A549 (cell line): ENCODE results near the gene TUBD1. TPM values are rescaled to one million over a fixed set of nuclear protein-coding genes. Genes with fewer than 3 reads are reported as not detected.

Experiments used
- BHLHE40 ChIP-seq: IDR thresholded peaks from 2 replicates; pipeline ENCODE4 v1.6.1; 2012; ENCODE audit warnings: low read depth, low read length, inconsistent platforms
- CBX8 ChIP-seq: fragments of 200-600 bp; sonication (generic); IDR thresholded peaks from 2 replicates; pipeline ENCODE4 v1.6.1; 2016
- CEBPB ChIP-seq, 2 experiments: fragments of >200 bp in 1 of 2; sonication (Bioruptor Twin) in 1 of 2; formaldehyde crosslinking in 1 of 2; IDR thresholded peaks; 2 replicates each; pipeline ENCODE4 v1.6.1; 2012 to 2016
- CHD2 ChIP-seq: fragments of 150-350 bp; IDR thresholded peaks from 2 replicates; pipeline ENCODE4 v1.6.1; 2014; ENCODE audit warnings: low read length; ENCODE audit not compliant: partially characterized antibody
- CHD4 ChIP-seq: fragments of 200-600 bp; sonication (generic); IDR thresholded peaks from 2 replicates; pipeline ENCODE4 v1.6.1; 2016; ENCODE audit warnings: antibody characterized with exemption, mild to moderate bottlenecking, borderline replicate concordance
- EHF ChIP-seq: fragments of 250-450 bp; sonication (Bioruptor Pico); IDR thresholded peaks from 2 replicates; pipeline ENCODE4 v1.5.0; 2020; ENCODE audit warnings: mild to moderate bottlenecking
- EHMT2 ChIP-seq: fragments of 200-600 bp; sonication (generic); IDR thresholded peaks from 2 replicates; pipeline ENCODE4 v1.6.1; 2016; ENCODE audit warnings: antibody characterized with exemption, low read depth, mild to moderate bottlenecking, moderate library complexity
- EP300 ChIP-seq, 2 experiments: fragments of >200 bp; sonication (Bioruptor Twin); formaldehyde crosslinking; IDR thresholded peaks; 2 replicates in 1 of 2; 3 replicates in 1 of 2; pipeline ENCODE4 v1.6.1; 2016 to 2017
- ESRRA ChIP-seq: fragments of 150-350 bp; IDR thresholded peaks from 2 replicates; pipeline ENCODE4 v1.6.1; 2014; ENCODE audit warnings: mild to moderate bottlenecking, low read length, borderline replicate concordance
- FOSB ChIP-seq: fragments of 250-450 bp; sonication (Bioruptor Pico); IDR thresholded peaks from 2 replicates; pipeline ENCODE4 v1.5.0; 2020; ENCODE audit warnings: mild to moderate bottlenecking, moderate library complexity
- FOSL2 ChIP-seq, 2 experiments: fragments of 450-650 bp in 1 of 2; fragments of >200 bp in 1 of 2; sonication (Bioruptor Twin) in 1 of 2; formaldehyde crosslinking; IDR thresholded peaks; 2 replicates each; pipeline versions ENCODE4 v1.5.0 to v1.6.1; 2016 to 2020; ENCODE audit warnings: mild to moderate bottlenecking in 1 of 2, moderate library complexity in 1 of 2
- FOXS1 ChIP-seq: fragments of 250-450 bp; sonication (Bioruptor Pico); IDR thresholded peaks from 2 replicates; pipeline ENCODE4 v1.5.0; 2020; ENCODE audit warnings: mild to moderate bottlenecking, moderate library complexity
- HDAC2 ChIP-seq: fragments of 200-600 bp; sonication (generic); IDR thresholded peaks from 2 replicates; pipeline ENCODE4 v1.6.1; 2016
- JUNB ChIP-seq: fragments of >200 bp; sonication (Bioruptor Twin); formaldehyde crosslinking; IDR thresholded peaks from 2 replicates; pipeline ENCODE4 v1.6.1; 2016
- KDM1A ChIP-seq: fragments of 200-600 bp; sonication (generic); IDR thresholded peaks from 2 replicates; pipeline ENCODE4 v1.6.1; 2016; ENCODE audit warnings: low read depth, mild to moderate bottlenecking
- KDM5A ChIP-seq: fragments of 200-600 bp; sonication (generic); IDR thresholded peaks from 2 replicates; pipeline ENCODE4 v1.6.1; 2016; ENCODE audit warnings: antibody characterized with exemption, mild to moderate bottlenecking
- MAFK ChIP-seq: fragments of 450-650 bp; IDR thresholded peaks from 2 replicates; pipeline ENCODE4 v1.6.1; 2014; ENCODE audit not compliant: partially characterized antibody
- MYC ChIP-seq: IDR thresholded peaks from 2 replicates; pipeline ENCODE4 v1.6.1; 2012; ENCODE audit warnings: mild to moderate bottlenecking, inconsistent platforms, low read length, improper control_type of control experiment, borderline replicate concordance
- POLR2A ChIP-seq: IDR thresholded peaks from 2 replicates; pipeline ENCODE4 v1.6.1; 2012; ENCODE audit warnings: mild to moderate bottlenecking, low read length
- POLR2AphosphoS2 ChIP-seq: conservative IDR thresholded peaks from 2 replicates; pipeline ENCODE4 v1.6.1; 2012; ENCODE audit warnings: low read length, improper control_type of control experiment, inconsistent platforms
- RCOR1 ChIP-seq: fragments of 150-350 bp; IDR thresholded peaks from 2 replicates; pipeline ENCODE4 v1.6.1; 2014; ENCODE audit warnings: antibody characterized with exemption, low read length, low read depth
- RFX5 ChIP-seq: fragments of 450-650 bp; IDR thresholded peaks from 2 replicates; pipeline ENCODE4 v1.7.1; 2014; ENCODE audit warnings: antibody characterized with exemption, mild to moderate bottlenecking, moderate library complexity
- SREBF2 ChIP-seq: fragments of 450-650 bp; IDR thresholded peaks from 2 replicates; pipeline ENCODE4 v1.6.1; 2014; ENCODE audit warnings: mild to moderate bottlenecking, moderate library complexity
- ZC3H11A ChIP-seq: fragments of 450-650 bp; IDR thresholded peaks from 2 replicates; pipeline ENCODE4 v1.6.1; 2014; ENCODE audit warnings: antibody characterized with exemption, mild to moderate bottlenecking
- ZFP36 ChIP-seq: fragments of 450-650 bp; IDR thresholded peaks from 2 replicates; pipeline ENCODE4 v1.6.1; 2014; ENCODE audit warnings: borderline replicate concordance; ENCODE audit not compliant: partially characterized antibody
- ZSCAN20 ChIP-seq: fragments of 250-450 bp; sonication (Bioruptor Pico); IDR thresholded peaks from 2 replicates; pipeline ENCODE4 v1.8.0; 2022; ENCODE audit warnings: mild to moderate bottlenecking, moderate library complexity
- polyA plus RNA-seq, 4 experiments: library from polyadenylated mRNA; depleted of rRNA in 3 of 4; stranded (reverse); fragments of >200 nt; fragmentation: RNase III in 1 of 4; extraction: RNeasy Plus Mini Kit Qiagen cat#74134 plus additional on column Dnase treatment in 1 of 4; gene quantifications; 2 replicates in 3 of 4; 3 replicates in 1 of 4; pipeline ENCODE4 v1.2.3, GENCODE V29; 2011 to 2017
- TF ChIP-seq, protein P1 (sequence below): fragments of 150-350 bp; IDR thresholded peaks from 2 replicates; pipeline ENCODE4 v1.6.1; 2014; ENCODE audit warnings: low read depth, mild to moderate bottlenecking, low read length
- TF ChIP-seq, protein P2 (sequence below): fragments of >200 bp; sonication (Bioruptor Twin); formaldehyde crosslinking; IDR thresholded peaks from 3 replicates; pipeline ENCODE4 v1.6.1; 2016
- TF ChIP-seq, protein P3 (sequence below): fragments of >200 bp; sonication (Bioruptor Twin); formaldehyde crosslinking; IDR thresholded peaks from 2 replicates; pipeline ENCODE4 v1.6.1; 2016
- TF ChIP-seq, protein P4 (sequence below): fragments of >200 bp; sonication (Bioruptor Twin); formaldehyde crosslinking; IDR thresholded peaks from 3 replicates; pipeline ENCODE4 v1.5.1; 2016
- TF ChIP-seq, protein P5 (sequence below): fragments of 250-450 bp; sonication (Bioruptor Pico); IDR thresholded peaks from 2 replicates; pipeline ENCODE4 v1.5.0; 2020; ENCODE audit warnings: low read depth, mild to moderate bottlenecking, moderate library complexity

The TUBD1 gene
- polyA plus RNA-seq, 2 of the 4 experiments (the other 2 are of a cell fraction): 15.9 to 24.4 TPM

DNA sequence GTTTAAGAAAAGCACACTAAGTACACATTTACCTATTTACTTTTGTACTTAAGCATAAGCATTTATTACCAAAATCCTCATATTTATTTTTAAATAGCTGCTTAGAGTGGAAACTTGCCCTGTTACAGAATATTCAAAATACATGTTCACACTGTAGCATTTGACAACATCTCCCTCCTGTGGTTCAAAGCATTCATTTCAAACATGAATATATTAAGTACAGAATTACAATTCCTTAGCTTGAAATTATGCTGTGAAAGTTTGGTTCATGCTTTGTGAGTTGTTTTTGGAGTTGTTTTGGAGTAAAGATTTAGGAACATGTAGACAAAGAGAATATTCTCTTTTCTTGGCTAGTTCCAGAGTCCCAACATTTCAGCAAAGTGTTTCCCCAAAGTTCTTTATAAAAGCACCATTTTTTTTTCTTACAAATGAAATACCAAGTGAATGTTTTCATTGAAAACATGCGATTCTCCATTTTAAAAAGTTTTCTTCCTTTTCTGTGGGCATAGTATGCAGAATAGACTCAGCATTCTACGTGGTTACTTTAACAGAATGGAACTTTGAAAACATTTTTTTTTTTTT, 33.2 kb downstream of the TUBD1 start (continued):
- TF ChIP-seq FOSL2 (IDR thresholded peaks at IDR 0.05) (no peak), FOSL2 (CRISPR knock-in tag; IDR thresholded peaks at IDR 0.05) (no peak), EP300 (IDR thresholded peaks at IDR 0.05) (no peak), POLR2A (no peak), ESRRA (no peak), RFX5 (no peak), CHD4 (no peak), CBX8 (no peak), MAFK (no peak), JUNB (no peak), ZC3H11A (no peak), CEBPB (IDR thresholded peaks at IDR 0.05) (no peak), EHF (CRISPR knock-in tag) (peak; percentile 42; the same call in 1 of the 2 replicates), FOXS1 (CRISPR knock-in tag) (no peak), POLR2AphosphoS2 (no peak), HDAC2 (no peak), MYC (no peak), ZFP36 (no peak), SREBF2 (no peak), KDM1A (no peak), FOSB (no peak), RCOR1 (no peak), ZSCAN20 (CRISPR knock-in tag) (peak; percentile 13; the same call in 1 of the 2 replicates), CHD2 (no peak), KDM5A (no peak), EHMT2 (no peak), BHLHE40 (no peak)
- TF ChIP-seq, protein P1, sequence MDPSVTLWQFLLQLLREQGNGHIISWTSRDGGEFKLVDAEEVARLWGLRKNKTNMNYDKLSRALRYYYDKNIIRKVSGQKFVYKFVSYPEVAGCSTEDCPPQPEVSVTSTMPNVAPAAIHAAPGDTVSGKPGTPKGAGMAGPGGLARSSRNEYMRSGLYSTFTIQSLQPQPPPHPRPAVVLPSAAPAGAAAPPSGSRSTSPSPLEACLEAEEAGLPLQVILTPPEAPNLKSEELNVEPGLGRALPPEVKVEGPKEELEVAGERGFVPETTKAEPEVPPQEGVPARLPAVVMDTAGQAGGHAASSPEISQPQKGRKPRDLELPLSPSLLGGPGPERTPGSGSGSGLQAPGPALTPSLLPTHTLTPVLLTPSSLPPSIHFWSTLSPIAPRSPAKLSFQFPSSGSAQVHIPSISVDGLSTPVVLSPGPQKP: no peak
- TF ChIP-seq, protein P2, sequence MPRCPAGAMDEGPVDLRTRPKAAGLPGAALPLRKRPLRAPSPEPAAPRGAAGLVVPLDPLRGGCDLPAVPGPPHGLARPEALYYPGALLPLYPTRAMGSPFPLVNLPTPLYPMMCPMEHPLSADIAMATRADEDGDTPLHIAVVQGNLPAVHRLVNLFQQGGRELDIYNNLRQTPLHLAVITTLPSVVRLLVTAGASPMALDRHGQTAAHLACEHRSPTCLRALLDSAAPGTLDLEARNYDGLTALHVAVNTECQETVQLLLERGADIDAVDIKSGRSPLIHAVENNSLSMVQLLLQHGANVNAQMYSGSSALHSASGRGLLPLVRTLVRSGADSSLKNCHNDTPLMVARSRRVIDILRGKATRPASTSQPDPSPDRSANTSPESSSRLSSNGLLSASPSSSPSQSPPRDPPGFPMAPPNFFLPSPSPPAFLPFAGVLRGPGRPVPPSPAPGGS: no peak
- TF ChIP-seq, protein P3, sequence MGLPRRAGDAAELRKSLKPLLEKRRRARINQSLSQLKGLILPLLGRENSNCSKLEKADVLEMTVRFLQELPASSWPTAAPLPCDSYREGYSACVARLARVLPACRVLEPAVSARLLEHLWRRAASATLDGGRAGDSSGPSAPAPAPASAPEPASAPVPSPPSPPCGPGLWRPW: no peak
- TF ChIP-seq, protein P4, sequence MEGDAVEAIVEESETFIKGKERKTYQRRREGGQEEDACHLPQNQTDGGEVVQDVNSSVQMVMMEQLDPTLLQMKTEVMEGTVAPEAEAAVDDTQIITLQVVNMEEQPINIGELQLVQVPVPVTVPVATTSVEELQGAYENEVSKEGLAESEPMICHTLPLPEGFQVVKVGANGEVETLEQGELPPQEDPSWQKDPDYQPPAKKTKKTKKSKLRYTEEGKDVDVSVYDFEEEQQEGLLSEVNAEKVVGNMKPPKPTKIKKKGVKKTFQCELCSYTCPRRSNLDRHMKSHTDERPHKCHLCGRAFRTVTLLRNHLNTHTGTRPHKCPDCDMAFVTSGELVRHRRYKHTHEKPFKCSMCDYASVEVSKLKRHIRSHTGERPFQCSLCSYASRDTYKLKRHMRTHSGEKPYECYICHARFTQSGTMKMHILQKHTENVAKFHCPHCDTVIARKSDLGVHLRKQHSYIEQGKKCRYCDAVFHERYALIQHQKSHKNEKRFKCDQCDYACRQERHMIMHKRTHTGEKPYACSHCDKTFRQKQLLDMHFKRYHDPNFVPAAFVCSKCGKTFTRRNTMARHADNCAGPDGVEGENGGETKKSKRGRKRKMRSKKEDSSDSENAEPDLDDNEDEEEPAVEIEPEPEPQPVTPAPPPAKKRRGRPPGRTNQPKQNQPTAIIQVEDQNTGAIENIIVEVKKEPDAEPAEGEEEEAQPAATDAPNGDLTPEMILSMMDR: peak; percentile 90
- TF ChIP-seq, protein P5, sequence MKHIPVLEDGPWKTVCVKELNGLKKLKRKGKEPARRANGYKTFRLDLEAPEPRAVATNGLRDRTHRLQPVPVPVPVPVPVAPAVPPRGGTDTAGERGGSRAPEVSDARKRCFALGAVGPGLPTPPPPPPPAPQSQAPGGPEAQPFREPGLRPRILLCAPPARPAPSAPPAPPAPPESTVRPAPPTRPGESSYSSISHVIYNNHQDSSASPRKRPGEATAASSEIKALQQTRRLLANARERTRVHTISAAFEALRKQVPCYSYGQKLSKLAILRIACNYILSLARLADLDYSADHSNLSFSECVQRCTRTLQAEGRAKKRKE: no peak
- TF ChIP-seq, all 56 proteins: peak for 5
